NCI-H526 treated with DMSO at 0.1 percent for 48 hours (cell line): Measurements from ENCODE around the gene TPH2.
A peak's percentile ranks its signal among the peaks of the same experiment; 100 is the strongest.

ENCODE experiments used
- DNase-seq: peaks from one replicate; lab custom pipeline; 2025; lab: John Stamatoyannopoulos, UW

The TPH2 gene

DNA sequence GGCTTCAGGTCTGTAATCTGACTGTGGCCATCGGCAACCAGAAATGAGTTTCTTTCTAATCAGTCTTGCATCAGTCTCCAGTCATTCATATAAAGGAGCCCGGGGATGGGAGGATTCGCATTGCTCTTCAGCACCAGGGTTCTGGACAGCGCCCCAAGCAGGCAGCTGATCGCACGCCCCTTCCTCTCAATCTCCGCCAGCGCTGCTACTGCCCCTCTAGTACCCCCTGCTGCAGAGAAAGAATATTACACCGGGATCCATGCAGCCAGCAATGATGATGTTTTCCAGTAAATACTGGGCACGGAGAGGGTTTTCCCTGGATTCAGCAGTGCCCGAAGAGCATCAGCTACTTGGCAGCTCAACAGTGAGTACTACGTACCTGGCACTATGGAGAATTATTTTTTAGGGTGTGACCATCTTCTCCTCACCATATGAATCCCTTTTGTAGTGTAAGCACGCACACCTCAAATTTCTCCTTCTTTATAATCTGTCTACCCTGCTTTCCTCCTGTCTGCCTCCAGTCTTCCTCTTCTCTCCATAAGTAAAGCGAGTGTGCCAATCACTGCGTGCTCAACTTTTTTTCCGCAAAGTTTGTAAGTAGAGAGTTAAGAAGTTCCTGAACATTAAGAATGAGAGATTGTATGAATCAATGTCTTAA is at the start of gene TPH2:
TPH2 (plus strand) TSS at position 118 of the 658 bp plus-strand sequence; CDS start at position 260, 142 bp downstream.
- peak; percentile 57 for DNase-seq

DNA sequence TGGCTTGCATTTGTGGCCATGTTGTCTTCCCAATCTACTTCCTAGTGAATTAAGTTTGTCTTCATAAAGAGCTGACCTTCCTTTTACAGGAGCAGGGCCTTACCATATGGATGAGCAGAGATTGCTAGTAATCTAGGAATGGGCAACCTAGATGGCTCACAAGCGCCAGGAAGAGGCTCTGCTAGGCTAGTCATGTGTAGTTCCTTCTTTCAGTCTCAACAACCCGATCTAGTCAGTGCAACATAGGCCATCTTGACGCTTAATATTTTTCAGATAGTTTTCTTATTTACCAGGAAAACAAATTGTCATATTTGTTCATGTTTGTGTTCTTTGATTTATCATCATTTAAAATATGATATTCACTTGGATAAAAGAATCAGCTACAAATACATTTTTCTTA is 48.2 kb upstream of the TPH2 start:
- DNase-seq = no peak

DNA sequence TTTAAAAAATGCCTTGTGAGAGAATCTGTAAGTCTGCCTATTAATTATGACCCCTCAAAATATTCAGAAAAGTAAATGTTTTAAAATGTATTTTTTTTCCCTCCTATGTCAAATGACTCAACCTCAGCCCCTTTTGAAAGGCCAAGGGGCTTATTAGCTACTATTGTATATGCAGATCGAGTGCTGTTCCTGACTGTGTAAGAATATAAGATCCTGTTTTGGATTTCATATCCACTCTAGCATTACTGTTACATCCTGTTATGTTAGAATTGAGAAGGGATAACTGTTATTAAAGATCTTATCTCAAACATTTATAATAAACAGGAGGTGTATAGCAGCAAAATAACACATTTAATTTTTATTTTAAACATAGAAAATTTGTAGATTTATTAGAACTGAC is 46.6 kb upstream of the TPH2 start:
- DNase-seq = no peak

DNA sequence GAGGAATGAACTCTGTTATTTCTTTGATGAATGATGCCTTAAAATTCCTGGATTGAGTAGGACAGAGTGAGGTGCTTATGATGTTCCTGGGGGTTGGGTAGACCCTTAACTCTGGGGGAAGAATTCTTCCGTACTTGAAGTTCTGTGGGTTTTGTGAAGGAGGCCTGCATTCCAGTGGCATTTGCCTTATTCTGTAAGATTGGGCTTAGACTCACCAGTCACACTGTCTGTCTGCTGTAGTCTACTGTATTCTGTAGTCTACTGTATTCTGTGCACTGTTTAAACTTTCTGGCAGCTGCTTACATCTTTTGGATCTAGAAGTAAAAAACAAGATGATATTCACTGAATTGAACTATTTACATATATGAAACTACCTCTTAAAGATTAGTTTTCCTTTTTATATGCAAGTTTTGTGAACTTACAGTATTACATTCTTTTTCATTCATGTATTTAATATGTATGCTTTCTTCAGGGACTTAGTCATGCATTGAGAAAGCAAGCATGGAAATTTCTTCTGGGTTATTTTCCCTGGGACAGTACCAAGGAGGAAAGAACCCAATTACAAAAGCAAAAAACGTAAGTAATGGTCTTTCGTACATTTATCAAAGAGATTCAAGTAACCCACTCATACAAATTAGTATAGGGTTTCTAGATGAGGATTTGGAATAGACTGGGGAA is 42.3 kb upstream of the TPH2 start:
- DNase-seq = no peak

DNA sequence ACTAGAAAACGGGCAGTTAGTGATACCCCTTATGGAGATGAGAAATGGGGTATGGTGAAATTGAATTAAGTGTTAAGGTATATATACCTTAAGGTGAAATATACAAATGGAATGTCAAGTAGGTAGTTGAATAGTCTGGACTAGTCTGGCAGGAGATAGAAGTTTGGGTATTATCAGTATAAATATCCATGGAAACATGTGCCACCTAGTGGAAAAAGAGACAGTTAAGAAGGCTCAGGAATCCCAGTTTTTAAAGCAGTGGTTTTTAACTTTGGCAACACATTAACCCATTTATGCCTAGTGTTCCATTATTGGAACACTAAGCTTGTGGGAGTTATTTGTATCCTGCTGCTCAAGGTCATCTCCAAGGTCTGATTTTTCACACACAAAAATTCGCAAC is 38.6 kb upstream of the TPH2 start:
- no peak for DNase-seq

DNA sequence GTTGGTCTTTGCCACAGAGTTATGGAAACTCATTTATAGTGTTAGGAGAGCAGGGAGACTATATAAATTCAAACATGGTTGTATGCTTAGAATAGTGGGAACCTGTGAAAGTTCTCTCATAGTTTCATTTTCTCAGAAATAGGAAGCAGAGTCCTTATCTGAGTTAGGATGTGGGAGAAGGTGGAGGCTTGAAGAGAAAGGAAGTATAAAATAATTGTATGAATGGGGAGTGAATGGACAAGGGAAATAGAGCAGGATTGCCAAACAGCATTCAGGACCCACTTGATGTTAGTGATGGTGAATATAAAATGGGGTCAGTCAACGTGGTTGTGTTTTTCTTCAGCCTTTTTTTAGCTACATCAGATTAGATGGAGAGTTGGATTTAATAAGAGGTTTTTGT is 34.0 kb upstream of the TPH2 start:
- no peak for DNase-seq

DNA sequence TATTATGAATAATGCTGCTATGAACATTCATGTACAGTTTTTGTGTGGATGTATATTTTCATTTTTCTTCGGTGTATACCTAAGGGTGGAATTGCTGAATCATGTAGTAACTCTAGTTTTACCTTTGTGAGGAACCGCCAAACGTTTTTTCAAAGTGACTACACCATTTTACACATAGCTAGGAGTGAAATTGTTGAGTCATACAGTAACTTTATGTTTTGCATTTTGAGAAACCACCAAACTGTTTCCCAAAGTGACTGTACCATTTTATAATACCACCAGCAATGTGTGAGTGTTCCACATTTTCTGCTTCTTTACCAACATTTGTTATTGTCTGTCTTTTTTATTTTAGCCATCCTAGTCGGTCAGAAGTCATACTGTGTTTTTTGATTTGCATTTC is 3.1 kb upstream of the TPH2 start:
- DNase-seq = no peak

DNA sequence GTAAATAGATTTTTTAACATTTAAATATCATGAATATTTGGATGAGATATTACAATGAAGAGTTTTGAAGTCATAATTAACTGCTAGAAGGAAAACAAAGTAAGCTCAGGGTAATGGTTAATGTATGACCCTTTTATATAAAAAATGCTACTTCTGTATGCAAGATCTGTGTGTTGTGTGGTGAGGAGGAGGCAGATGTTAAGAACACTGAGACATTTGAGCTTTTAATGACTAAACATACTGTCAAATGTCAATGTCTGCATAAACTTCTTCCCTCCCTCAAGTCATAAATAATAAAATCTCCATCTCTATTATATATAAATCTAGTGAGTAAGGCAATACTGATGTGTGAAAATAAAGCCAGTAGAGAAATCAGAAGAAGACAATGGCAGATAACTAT is 1.4 kb downstream of the TPH2 start:
- no peak for DNase-seq

DNA sequence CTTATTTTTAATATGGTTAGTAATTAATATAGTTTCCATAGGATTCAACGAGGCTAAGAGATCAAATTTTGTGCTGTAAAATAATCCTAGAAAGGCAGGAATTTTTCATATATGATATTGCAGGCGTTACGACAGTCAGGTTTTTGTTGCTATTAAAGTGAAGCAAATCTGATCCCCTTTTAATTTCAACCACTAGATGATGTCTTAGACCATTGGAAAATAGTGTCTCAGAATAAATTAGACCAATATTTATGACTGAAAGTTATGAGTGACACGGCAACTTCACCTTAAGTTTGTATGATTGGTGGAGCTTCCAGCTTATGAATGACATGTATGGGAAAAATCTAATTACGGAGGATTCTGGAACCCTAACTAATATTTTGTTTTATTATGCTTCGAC is 2.5 kb downstream of the TPH2 start:
- DNase-seq = no peak

DNA sequence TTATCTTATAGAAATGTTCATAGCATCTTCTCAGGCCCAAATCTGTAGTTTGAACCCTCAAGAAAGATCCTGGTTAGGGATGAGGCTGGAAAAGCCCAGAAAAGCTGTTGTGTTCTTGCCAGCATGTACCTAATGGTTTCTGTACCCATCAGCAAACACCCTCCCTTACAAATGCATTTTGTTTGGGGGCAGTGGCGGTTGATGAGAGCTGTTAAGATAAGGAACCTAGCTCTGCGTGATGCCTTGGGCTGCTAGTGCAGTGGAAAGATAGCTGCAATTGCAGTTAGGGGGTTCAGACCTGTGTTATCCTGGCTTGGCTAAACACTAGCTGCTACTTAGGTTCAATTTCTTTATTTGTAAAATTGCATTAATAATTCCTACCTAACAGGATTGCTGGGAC is 3.6 kb downstream of the TPH2 start:
- DNase-seq = no peak

DNA sequence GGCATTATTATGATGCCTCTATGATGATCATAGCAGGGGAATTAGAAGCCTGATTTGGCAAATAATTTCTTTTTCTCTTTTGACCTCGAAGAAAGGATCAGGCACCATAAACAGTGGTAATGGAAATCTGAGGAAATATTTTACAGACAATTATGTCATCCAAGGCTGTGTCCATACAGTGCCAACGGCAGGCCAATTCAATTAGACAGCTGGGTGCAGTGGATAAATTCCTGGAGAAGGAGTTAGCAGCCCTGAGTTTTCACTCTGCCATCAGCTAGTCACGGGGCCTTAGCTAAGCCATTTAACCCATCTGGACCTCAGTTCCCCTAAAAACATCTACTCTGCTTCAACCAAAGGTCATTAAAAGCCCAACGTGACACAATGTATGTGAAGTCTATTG is 4.1 kb downstream of the TPH2 start:
- DNase-seq = no peak

DNA sequence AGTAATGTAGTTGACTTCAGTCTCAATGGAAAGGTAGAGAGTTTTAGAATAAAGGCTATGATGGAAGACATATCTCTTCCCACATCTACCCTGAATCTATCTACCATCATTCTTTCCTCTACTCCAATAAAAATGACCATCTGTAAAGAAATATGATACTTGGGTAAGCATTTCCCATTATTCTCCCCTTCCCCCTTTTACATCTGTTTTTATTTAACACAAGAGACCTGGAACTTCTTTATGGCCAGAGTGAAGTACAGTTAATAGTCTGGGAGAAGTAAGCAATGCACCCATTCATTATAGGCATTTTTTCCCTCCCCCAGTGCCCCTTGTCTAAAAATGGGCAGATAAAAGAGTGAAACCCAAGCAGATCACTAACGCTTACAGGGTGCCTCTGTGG is 6.5 kb downstream of the TPH2 start:
- DNase-seq = no peak

DNA sequence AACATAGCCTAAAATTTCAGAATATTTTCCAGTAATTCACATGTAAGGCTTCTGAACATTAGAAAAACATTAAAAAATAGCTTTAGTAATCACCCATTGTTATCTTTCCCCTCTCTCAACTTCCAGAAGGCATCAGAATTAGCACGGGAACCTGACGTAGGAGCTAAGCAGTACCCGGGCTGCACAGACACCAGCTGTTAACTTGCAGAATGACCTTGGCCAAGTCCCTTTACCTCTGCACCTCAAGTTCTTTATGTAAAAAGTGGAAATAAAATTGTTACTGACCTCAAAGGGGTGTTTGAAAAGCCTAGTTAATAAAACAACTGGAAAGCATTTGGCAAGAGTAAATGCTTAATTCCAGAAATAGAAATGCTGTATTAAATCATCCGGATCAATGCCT is 7.2 kb downstream of the TPH2 start:
- no peak for DNase-seq

DNA sequence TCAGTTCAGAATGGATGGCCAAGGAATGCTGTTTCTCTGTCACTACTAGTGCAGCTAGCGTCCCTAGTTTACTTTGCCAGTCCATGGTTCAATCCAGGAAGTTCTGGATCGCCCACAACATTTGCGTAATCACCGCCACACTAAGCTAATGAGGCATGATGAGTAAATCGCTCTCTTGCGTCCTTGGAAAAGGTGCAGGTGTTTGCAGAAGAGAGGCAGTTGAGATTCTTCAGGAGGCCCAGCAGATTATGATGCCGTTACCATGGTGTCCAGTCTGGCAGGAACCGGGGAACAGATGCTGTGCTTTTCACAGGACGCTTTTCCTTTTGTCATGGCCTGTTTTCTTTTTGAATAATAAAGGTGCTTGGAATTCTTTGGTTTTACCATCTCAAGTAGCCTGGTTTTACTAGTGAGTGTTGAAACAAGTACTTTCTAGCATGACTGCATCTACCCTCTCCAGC is 9.0 kb downstream of the TPH2 start:
- peak; percentile 96 for DNase-seq

DNA sequence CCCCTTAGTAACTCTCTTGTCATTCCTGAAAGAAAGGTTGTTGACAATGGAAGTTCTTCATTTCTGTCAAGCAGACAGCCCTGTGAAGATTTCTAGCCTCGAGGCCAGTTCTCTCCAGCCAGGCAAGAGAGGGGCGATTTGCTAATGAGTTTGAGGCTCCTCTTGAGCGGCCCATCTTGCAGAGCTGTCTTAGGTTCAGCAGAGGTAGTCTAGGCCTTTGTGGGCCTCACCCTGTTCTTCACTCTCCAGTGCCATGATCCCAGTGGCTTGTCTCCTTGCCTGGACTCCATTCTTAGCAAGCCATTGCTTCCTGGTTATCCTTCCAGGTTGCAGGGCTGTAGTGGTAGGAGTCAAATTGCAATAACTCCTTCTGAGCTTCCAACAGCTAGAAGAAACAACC is 9.7 kb downstream of the TPH2 start:
- no peak for DNase-seq

DNA sequence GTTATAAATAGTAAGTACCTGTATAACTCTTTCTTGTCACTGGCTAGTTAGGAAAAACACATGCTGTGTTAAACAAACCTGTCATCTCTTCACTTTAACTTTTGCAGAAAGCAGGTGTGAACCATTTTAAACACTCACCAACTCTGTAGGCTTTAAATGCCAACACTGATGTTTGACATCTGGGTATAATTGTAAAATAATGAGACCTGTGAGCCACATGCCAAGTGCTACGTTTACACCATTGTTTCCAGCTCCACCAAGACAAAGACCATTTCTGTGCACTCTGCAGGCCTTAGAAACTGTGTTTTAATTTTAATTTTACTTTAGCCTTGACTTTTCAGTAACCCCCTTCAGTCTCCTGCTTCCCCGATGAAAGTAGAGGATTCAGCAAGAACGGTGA is 11.0 kb downstream of the TPH2 start:
- no peak for DNase-seq

DNA sequence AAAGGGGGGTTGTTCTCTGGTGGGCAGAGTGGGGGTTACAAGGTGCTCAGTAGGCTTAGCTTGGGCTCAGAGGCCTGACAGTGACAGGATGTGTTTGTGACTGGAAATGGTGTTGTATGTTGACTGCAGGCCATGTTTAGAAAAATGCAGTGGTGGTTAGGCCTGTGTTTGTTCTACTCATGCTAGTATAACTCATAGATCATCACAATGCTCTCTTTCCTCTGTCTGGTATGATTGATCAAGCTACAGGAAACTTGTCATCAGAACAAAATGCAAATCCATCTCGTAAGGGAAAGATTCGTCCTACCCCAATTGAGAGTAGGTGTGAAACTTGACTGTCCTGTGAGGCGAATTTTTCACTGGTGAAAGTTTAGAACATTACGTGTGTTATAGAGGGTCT is 11.8 kb downstream of the TPH2 start:
- DNase-seq = no peak

DNA sequence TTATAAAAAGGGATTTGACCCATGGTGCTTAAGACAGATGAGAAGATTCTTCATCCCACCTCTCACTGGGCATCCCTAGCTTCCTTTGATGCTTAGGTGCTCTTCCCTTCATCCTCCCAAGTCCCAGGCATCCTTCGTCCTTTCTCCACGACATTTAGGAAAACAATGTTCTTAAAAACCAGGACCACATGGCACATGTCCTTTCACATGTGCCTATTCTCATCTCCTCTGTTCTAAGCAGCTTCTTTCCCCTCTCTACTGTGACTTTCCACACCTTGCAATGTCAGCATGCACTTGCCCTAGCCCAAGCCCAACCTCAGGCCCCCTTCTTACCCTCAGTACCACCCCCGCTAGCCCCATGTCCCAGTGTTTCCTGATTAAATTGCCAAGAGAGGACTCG is 12.2 kb downstream of the TPH2 start:
- no peak for DNase-seq

DNA sequence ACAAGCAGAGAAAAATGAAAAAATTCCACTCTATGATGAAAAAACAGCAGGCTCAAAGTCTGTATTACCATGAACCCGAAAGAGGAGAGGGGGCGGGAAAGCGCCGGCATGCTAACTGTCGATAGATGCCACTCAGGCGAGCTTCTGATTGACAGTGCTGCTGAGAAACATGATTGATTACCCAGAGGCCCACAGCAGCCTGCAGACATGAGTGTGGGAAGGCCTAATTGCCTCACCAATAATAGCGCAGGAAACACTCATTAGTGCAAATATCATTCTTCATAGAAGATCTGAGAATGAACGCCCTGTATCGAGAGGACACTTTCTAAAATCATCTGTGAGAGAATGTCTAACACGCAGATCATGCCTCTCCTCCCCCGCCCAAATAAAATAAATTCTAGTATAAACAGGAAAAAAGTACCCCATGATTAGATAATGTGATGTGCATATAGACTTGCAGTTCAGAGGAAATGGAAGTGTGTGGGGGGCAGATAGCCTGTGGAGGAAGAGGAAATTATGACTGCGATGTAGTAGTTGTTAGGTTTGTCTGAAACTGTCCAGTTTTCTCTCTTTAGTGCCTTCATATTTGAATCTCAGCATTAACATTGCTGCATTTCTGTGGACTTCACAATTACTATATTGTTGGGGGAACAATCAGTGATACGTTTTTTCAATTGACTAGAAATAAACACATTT is 15.6 kb downstream of the TPH2 start:
- DNase-seq = no peak

DNA sequence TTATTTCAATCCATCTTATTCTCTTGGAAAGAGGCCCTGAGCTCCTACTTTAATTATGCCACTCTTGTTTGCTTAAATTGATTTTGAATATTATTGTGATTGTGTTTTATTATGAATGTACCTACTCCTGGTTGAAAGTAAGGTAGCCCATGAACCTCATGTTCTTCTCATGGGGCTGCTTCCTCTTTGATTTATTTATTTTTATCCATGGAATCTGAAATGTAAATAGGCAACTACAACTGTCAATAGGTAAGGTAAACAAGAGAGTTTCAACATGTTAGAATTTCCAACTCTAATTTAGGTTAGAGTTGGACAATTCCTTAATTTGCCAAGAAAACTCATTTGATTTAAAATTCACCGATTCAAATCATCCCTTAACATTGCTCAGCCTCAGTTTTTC is 16.2 kb downstream of the TPH2 start:
- no peak for DNase-seq

DNA sequence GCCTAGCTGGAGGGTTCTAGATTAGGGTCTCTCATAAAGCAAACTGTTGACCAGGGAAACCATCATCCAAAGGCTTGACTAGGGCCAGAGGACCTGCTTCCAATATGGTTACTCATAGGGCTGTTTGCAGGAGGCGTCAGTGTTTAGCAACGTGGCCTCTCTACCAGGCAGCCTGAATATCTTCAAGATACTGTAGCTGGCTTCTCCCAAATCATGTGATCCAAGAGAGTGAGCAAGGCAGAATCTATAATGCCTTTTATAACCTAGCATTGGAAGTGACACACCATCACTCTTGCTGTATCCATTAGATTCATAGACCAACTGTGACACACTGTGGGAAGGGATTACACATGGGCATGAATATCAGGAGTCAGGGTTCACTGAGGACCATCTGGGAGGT is 17.3 kb downstream of the TPH2 start:
- no peak for DNase-seq

DNA sequence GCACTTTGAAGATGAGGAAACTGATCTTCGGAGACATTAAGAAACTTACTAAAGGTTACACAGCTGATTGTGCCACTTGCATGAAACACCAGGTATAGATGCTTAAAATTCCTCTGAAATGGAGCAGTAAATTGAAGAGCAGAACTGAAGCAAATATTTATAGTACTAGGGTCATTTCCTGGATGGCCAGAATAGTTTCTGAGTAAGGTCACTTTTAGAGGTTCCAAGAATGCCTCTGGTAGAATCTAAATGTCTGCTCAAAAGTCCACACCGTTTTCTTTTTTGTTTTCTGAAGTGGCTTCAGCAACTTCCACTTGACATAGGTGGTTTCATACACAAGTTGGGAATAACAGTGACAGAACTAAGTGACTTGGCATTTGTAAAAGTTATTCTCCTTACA is 19.4 kb downstream of the TPH2 start:
- DNase-seq = no peak

DNA sequence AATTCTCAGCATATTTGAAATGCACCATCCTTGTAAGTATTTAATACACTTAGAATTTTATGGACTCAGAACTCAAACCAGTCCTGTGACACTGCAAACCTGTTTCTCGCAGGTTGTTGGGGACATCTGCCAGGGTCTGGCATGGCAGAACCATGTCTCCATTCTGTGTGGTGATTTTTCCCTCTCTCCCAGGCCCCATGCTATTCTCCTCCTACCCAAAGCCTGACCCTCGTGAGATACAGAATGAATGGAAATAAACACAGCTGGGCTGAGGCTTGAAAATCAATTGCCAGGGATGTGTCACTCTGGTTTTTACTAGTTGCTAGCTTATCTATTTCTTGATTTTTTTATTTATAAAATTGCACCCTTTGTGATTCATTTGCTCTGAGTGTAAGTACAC is 19.8 kb downstream of the TPH2 start:
- no peak for DNase-seq
